ENCODE results near the gene ELF3. TPM values are rescaled to one million over a fixed set of nuclear protein-coding genes. Genes with fewer than 3 reads are reported as not detected.
"Not testable (repeated sequence)": the region's sequence is repeated elsewhere in the genome, so short reads cannot be mapped to it uniquely, and the experiment has no call there.

The ELF3 gene
- total and polyA plus RNA-seq, 12 donors, result 0.06 to 1.4 (median 0.50) TPM; not detected in 3

GRCh38 chr1:202063093-202063492, 52.7 kb downstream of the ELF3 start:
- Histone ChIP-seq H3K4me3 (no peak overlapping the region), H3K27ac (no peak overlapping the region), H3K4me1 (replicated peaks in 1 of 2) (no peaks in the 10 kb centered on the region), H3K9me3 (replicated peaks in 1 of 3) (no peaks in the 10 kb centered on the region), H3K27me3 (no peaks in the 10 kb centered on the region), H3K36me3 (replicated peaks in 1 of 2) (no peaks in the 10 kb centered on the region)
- TF ChIP-seq POLR2A (IDR thresholded peaks at IDR 0.05) (no peak), CTCF (IDR thresholded peaks at IDR 0.05) (no peak)
- no peak for DNase-seq
- intact Hi-C loops (cut with DNase I), result no loop called here
- WGBS, 4 donors, result 8 to 33% (median 17%) methylated on average over 1 of the region's 1 CpG

DNA sequence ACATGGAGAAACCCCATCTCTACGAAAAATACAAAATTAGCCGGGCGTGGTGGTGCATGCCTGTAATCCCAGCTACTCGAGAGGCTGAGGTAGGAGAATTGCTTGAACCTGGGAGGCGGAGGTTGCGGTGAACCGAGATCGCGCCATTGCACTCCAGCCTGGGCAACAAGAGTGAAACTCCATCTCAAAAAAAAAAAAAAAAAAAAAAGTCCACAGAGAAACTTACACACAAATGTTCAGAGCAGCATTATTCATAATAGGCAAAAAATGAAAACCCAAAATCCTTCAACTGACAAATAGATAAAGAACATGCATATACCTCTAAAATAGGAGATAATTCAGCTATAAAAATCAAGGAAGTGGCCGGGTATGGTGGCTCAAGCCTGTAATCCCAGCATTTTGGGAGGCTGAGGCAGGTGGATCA, 54.5 kb downstream of the ELF3 start:
- H3K36me3 ChIP-seq (replicated peaks in 1 of 2); H3K4me1 ChIP-seq (replicated peaks in 1 of 2); H3K27ac ChIP-seq; intact Hi-C loops (cut with DNase I); H3K27me3 ChIP-seq; DNase-seq; H3K4me3 ChIP-seq; H3K9me3 ChIP-seq (replicated peaks in 1 of 3): not testable (repeated sequence)
- WGBS, 4 donors, result 88 to 91% (median 89%) methylated on average over 10 of the region's 10 CpGs

Small RNA genes within 50 kb of the gene (microRNA-seq; reads per million reads assigned to microRNA genes)
- gene MIR6740, result 0 to 0.57 (median 0) reads per million in 3 donors

Small RNA genes within 50 kb of the gene (small RNA-seq; reads per million reads assigned to genes)
- gene AL691482.1 (0 reads per million in 2 donors), gene AL691482.2 (0 reads per million in 2 donors), gene MIR6740 (0 reads per million in 2 donors), gene RF00156 (0 reads per million in 2 donors)

Other genes starting within 250 kb of the ELF3 start
- gene IPO9, start 181.4 kb upstream of the ELF3 start, total RNA-seq, result 10 to 100 TPM; 13.6 to 45.2 (median 28.0) TPM
- gene IPO9, start 181.4 kb upstream of the ELF3 start, polyA plus RNA-seq, result 10 to 100 TPM; 23.6 to 34.4 (median 29.1) TPM
- 100 to 1,000 TPM in 4 of 9 donors, 10 to 100 TPM in 5; 32.9 to 221 (median 95.1) TPM for gene SHISA4, start 121.7 kb upstream of the ELF3 start, total RNA-seq
- gene SHISA4, start 121.7 kb upstream of the ELF3 start, polyA plus RNA-seq, result 10 to 100 TPM; 49.7 to 62.8 (median 51.0) TPM
- gene LMOD1, start 64.0 kb upstream of the ELF3 start, total RNA-seq, result 100 to 1,000 TPM in 2 of 9 donors, 10 to 100 TPM in 5, 1 to 10 TPM in 2; 1.3 to 171 (median 67.6) TPM
- gene LMOD1, start 64.0 kb upstream of the ELF3 start, polyA plus RNA-seq, result 100 to 1,000 TPM in 2 of 3 donors, 10 to 100 TPM in 1; 26.9 to 131 (median 108) TPM
- 100 to 1,000 TPM in 2 of 9 donors, 10 to 100 TPM in 7; 26.3 to 178 (median 49.7) TPM for gene TIMM17A, start 55.1 kb upstream of the ELF3 start, total RNA-seq
- gene TIMM17A, start 55.1 kb upstream of the ELF3 start, polyA plus RNA-seq, result 100 to 1,000 TPM in 1 of 3 donors, 10 to 100 TPM in 2; 28.0 to 172 (median 42.7) TPM
- 10 to 100 TPM; 28.9 to 99.6 (median 66.0) TPM for gene RNPEP, start 27.9 kb upstream of the ELF3 start, total RNA-seq
- gene RNPEP, start 27.9 kb upstream of the ELF3 start, polyA plus RNA-seq, result 10 to 100 TPM; 43.8 to 59.6 (median 46.7) TPM
- gene GPR37L1, start 112.3 kb downstream of the ELF3 start, total RNA-seq, result under 1 TPM in 8 of 9 donors, not detected in 1; under 0.01 to 0.49 (median 0.28) TPM
- gene GPR37L1, start 112.3 kb downstream of the ELF3 start, polyA plus RNA-seq, result under 1 TPM; 0.02 to 0.24 (median 0.13) TPM
- 100 to 1,000 TPM in 1 of 9 donors, 10 to 100 TPM in 8; 34.3 to 115 (median 58.6) TPM for gene ARL8A, start 134.2 kb downstream of the ELF3 start, total RNA-seq
- gene ARL8A, start 134.2 kb downstream of the ELF3 start, polyA plus RNA-seq, result 10 to 100 TPM; 26.4 to 71.2 (median 28.6) TPM
- 10 to 100 TPM in 6 of 9 donors, 1 to 10 TPM in 3; 2.5 to 41.6 (median 19.3) TPM for gene PTPN7, start 150.0 kb downstream of the ELF3 start, total RNA-seq
- gene PTPN7, start 150.0 kb downstream of the ELF3 start, polyA plus RNA-seq, result 10 to 100 TPM; 13.4 to 45.4 (median 15.0) TPM
- gene LGR6, start 183.2 kb downstream of the ELF3 start, total RNA-seq, result under 1 TPM in 7 of 9 donors, not detected in 2; 0.06 to 0.54 (median 0.14) TPM
- 1 to 10 TPM in 1 of 3 donors, under 1 TPM in 1, not detected in 1; 0.48 to 1.0 TPM for gene LGR6, start 183.2 kb downstream of the ELF3 start, polyA plus RNA-seq

Measured in adrenal gland (tissue), 12 donors.